HepG2 (cell line): ENCODE data around the gene KAZALD1. TPM values are rescaled to one million over a fixed set of nuclear protein-coding genes. Genes with fewer than 3 reads are reported as not detected.

Experiments
- ATF5 ChIP-seq: sonication (generic); formaldehyde crosslinking; IDR thresholded peaks from 2 replicates; pipeline ENCODE4 v1.4.0; 2020; ENCODE audit warnings: mild to moderate bottlenecking, low read depth, missing genetic modification reagents
- HIVEP1 ChIP-seq: sonication (generic); formaldehyde crosslinking; IDR thresholded peaks from 2 replicates; pipeline ENCODE4 v1.4.0; 2020; ENCODE audit warnings: mild to moderate bottlenecking, missing genetic modification reagents
- IKZF4 ChIP-seq: sonication (generic); formaldehyde crosslinking; IDR thresholded peaks from 2 replicates; pipeline ENCODE4 v1.5.1; 2020; ENCODE audit warnings: borderline replicate concordance, mild to moderate bottlenecking, low read depth, missing genetic modification reagents; ENCODE audit errors: not compliant biosample characterization
- KMT2A ChIP-seq: sonication (generic); formaldehyde crosslinking; IDR thresholded peaks from 2 replicates; pipeline ENCODE4 v1.4.0; 2020; ENCODE audit warnings: missing genetic modification reagents
- MAFG ChIP-seq: sonication (generic); formaldehyde crosslinking; IDR thresholded peaks from 2 replicates; pipeline ENCODE4 v1.5.1; 2020; ENCODE audit warnings: mild to moderate bottlenecking, missing genetic modification reagents
- NR2F2 ChIP-seq: IDR thresholded peaks from 2 replicates; pipeline ENCODE4 v1.6.1; 2012; ENCODE audit warnings: low read depth, inconsistent platforms, borderline replicate concordance
- RBM22 ChIP-seq: fragments of 200-400 bp; formaldehyde crosslinking; optimal IDR thresholded peaks from 2 replicates; pipeline ENCODE3; 2017; ENCODE audit warnings: mild to moderate bottlenecking, low read length, moderate library complexity
- RERE ChIP-seq: IDR thresholded peaks from 2 replicates; pipeline ENCODE4 v1.6.1; 2016; ENCODE audit warnings: low read depth, missing genetic modification reagents, missing compliant biosample characterization
- TCF12 ChIP-seq, 2 experiments: fragments of 450-650 bp in 1 of 2; sonication (generic) in 1 of 2; formaldehyde crosslinking in 1 of 2; IDR thresholded peaks; 2 replicates each; pipeline versions ENCODE4 v1.6.1 to v1.8.0; 2017 to 2022; ENCODE audit warnings: antibody characterized with exemption in 1 of 2, mild to moderate bottlenecking in 1 of 2, missing genetic modification reagents in 1 of 2, moderate library complexity in 1 of 2
- ZBTB1 ChIP-seq: sonication (generic); formaldehyde crosslinking; IDR thresholded peaks from 2 replicates; pipeline ENCODE4 v1.4.0; 2020; ENCODE audit warnings: missing genetic modification reagents, borderline replicate concordance
- ZBTB7A ChIP-seq: sonication (generic); formaldehyde crosslinking; IDR thresholded peaks from 2 replicates; pipeline ENCODE4 v1.8.0; 2022; ENCODE audit warnings: mild to moderate bottlenecking, missing genetic modification reagents
- ZKSCAN5 ChIP-seq: sonication (generic); formaldehyde crosslinking; IDR thresholded peaks from 2 replicates; pipeline ENCODE4 v1.5.1; 2020; ENCODE audit warnings: mild to moderate bottlenecking, missing genetic modification reagents
- ZNF205 ChIP-seq: IDR thresholded peaks from 2 replicates; pipeline ENCODE4 v1.6.1; 2018; ENCODE audit warnings: missing biosample characterization, missing genetic modification reagents
- ZNF652 ChIP-seq: IDR thresholded peaks from 2 replicates; pipeline ENCODE4 v1.6.1; 2016; ENCODE audit warnings: low read depth, borderline replicate concordance
- ZNF660 ChIP-seq: sonication (generic); formaldehyde crosslinking; IDR thresholded peaks from 2 replicates; pipeline ENCODE4 v1.5.1; 2020; ENCODE audit warnings: mild to moderate bottlenecking, low read depth, missing genetic modification reagents, borderline replicate concordance
- polyA plus RNA-seq, 8 experiments: library from polyadenylated mRNA; depleted of rRNA in 3 of 8; stranded (reverse) in 7 of 8; unstranded in 1 of 8; fragments of >200 nt; fragmentation: Illumina TruSeq in 4 of 8; extraction: Trizol in 4 of 8; gene quantifications; 2 replicates each; pipeline versions ENCODE4 v1.2.1 to v1.2.3, GENCODE V29; 2011 to 2016; ENCODE audit warnings: low read depth in 4 of 8, missing spikeins in 1 of 8, mixed read lengths in 1 of 8; ENCODE audit not compliant: insufficient read depth in 1 of 8
- total RNA-seq, 5 experiments: library from RNA; depleted of rRNA; stranded (reverse); fragments of >200 nt; fragmentation: Illumina TruSeq; extraction: Trizol; gene quantifications; 2 replicates each; pipeline ENCODE4 v1.2.3, GENCODE V29; 2016; ENCODE audit warnings: low read depth in 1 of 5
- TF ChIP-seq, protein P1 (sequence below): fragments of 450-650 bp; IDR thresholded peaks from 2 replicates; pipeline ENCODE4 v1.6.1; 2017
- TF ChIP-seq, protein P2 (sequence below): sonication (generic); formaldehyde crosslinking; IDR thresholded peaks from 2 replicates; pipeline ENCODE4 v1.4.0; 2020; ENCODE audit warnings: missing genetic modification reagents
- TF ChIP-seq, protein P3 (sequence below): sonication (generic); formaldehyde crosslinking; IDR thresholded peaks from 2 replicates; pipeline ENCODE4 v1.4.0; 2020; ENCODE audit warnings: missing genetic modification reagents

KAZALD1 gene
- total and polyA plus RNA-seq, 2 of the 13 experiments (the other 11 are each of a cell fraction or from before 2014, with no cell fraction given) = 16.7 to 27.7 TPM

DNA sequence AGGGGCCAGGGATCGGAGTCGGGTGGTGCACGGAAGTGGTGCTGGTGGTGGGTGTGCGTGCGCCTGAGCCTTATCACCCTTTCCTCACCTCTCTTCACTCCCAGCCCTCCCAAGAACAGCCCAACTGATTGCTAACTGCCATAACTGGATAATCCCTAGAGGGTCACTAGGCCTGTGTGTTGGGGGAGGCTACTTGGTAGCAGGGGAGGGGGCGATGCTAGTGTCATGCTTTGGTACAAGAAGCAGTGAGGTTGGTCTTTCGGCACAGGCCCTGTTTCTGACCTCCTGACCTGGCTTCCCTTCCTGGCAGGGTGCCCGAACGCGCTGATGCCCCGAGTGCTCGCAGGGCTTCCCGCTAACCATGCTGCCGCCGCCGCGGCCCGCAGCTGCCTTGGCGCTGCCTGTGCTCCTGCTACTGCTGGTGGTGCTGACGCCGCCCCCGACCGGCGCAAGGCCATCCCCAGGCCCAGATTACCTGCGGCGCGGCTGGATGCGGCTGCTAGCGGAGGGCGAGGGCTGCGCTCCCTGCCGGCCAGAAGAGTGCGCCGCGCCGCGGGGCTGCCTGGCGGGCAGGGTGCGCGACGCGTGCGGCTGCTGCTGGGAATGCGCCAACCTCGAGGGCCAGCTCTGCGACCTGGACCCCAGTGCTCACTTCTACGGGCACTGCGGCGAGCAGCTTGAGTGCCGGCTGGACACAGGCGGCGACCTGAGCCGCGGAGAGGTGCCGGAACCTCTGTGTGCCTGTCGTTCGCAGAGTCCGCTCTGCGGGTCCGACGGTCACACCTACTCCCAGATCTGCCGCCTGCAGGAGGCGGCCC is 652 bp downstream of the KAZALD1 start (continued):
- TF ChIP-seq HIVEP1 (CRISPR knock-in tag) = no peak; the same call in 1 of the 2 replicates
- TF ChIP-seq TCF12 (IDR thresholded peaks at IDR 0.05) = no peak
- TF ChIP-seq TCF12 (CRISPR knock-in tag; IDR thresholded peaks at IDR 0.05) = 0 out of 2 replicates have a peak, but pooled peaks have one; percentile 14
- TF ChIP-seq ZKSCAN5 (CRISPR knock-in tag) = no peak
- peak; percentile 96; the same call in 1 of the 2 replicates for TF ChIP-seq ATF5 (CRISPR knock-in tag)
- no peak for TF ChIP-seq ZNF660
- TF ChIP-seq, protein P1, sequence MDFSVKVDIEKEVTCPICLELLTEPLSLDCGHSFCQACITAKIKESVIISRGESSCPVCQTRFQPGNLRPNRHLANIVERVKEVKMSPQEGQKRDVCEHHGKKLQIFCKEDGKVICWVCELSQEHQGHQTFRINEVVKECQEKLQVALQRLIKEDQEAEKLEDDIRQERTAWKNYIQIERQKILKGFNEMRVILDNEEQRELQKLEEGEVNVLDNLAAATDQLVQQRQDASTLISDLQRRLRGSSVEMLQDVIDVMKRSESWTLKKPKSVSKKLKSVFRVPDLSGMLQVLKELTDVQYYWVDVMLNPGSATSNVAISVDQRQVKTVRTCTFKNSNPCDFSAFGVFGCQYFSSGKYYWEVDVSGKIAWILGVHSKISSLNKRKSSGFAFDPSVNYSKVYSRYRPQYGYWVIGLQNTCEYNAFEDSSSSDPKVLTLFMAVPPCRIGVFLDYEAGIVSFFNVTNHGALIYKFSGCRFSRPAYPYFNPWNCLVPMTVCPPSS = no peak
- no peak for TF ChIP-seq RBM22
- TF ChIP-seq, protein P2, sequence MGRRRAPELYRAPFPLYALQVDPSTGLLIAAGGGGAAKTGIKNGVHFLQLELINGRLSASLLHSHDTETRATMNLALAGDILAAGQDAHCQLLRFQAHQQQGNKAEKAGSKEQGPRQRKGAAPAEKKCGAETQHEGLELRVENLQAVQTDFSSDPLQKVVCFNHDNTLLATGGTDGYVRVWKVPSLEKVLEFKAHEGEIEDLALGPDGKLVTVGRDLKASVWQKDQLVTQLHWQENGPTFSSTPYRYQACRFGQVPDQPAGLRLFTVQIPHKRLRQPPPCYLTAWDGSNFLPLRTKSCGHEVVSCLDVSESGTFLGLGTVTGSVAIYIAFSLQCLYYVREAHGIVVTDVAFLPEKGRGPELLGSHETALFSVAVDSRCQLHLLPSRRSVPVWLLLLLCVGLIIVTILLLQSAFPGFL (CRISPR knock-in tag) = peak; percentile 89; the same call in 1 of the 2 replicates
- TF ChIP-seq MAFG (CRISPR knock-in tag) = no peak
- no peak for TF ChIP-seq RERE (CRISPR knock-in tag)
- TF ChIP-seq ZBTB1 = no peak
- no peak for TF ChIP-seq NR2F2
- peak; percentile 90 for TF ChIP-seq IKZF4
- TF ChIP-seq, protein P3, sequence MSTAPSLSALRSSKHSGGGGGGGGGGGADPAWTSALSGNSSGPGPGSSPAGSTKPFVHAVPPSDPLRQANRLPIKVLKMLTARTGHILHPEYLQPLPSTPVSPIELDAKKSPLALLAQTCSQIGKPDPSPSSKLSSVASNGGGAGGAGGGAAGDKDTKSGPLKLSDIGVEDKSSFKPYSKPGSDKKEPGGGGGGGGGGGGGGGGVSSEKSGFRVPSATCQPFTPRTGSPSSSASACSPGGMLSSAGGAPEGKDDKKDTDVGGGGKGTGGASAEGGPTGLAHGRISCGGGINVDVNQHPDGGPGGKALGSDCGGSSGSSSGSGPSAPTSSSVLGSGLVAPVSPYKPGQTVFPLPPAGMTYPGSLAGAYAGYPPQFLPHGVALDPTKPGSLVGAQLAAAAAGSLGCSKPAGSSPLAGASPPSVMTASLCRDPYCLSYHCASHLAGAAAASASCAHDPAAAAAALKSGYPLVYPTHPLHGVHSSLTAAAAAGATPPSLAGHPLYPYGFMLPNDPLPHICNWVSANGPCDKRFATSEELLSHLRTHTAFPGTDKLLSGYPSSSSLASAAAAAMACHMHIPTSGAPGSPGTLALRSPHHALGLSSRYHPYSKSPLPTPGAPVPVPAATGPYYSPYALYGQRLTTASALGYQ = peak; percentile 88
- TF ChIP-seq ZBTB7A = peak; percentile 80
- TF ChIP-seq ZNF205 = 0 out of 2 replicates have a peak, but pooled peaks have one; percentile 46
- no peak for TF ChIP-seq ZNF652
- peak; percentile 83 for TF ChIP-seq KMT2A (CRISPR knock-in tag)
